PC-3 (cell line): ENCODE measurements around the gene CAMK2A.

Experiments used
- EZH2phosphoT487 ChIP-seq: fragments of 300-600 bp; sonication (generic); IDR thresholded peaks from 2 replicates; pipeline ENCODE4 v1.6.1; 2018; ENCODE audit warnings: mild to moderate bottlenecking, antibody characterized with exemption, low read length, borderline replicate concordance
- TF ChIP-seq, protein P1 (sequence below): fragments of 300-600 bp; sonication (generic); conservative IDR thresholded peaks from 2 replicates; pipeline ENCODE4 v1.5.1; 2017; ENCODE audit warnings: antibody characterized with exemption, low read depth, mild to moderate bottlenecking, low read length

DNA sequence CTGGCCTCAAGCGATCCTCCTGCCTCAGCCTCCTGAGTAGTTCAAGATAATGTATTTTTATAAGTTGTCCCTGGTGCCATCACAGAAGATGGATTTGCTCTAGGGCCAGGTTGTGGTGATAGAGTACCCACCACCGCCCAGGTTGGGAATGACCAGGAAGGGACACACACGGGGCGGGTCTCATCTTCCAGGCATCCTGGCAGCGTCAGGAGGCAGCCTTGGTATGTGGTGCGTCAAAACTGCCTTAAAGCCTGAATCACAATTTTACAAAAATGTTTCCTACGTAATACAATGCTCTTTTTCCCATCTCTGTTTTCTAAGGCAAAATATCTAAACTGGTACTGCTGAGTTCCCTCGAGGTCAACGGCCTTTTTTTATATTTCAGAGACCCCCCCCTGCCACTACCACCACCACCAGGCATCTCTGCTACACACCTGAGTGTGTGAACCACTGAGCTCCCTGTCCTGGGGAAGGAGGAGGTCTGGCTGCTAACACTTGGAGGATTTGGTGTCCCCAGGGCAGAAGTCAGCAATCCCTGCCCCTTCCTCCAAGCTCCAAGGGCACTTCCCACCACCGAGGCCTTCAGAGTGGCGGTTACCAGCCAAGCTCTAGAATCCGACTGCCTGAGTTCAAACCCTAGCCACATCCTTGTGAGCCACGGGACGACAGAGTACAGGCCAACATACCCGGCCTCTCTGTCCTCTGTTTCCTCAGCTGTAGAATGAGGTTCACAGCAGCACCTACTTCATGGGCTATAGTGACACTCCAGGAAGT, 52.4 kb downstream of the CAMK2A start:
- no peak for TF ChIP-seq EZH2phosphoT487
- TF ChIP-seq, protein P1, sequence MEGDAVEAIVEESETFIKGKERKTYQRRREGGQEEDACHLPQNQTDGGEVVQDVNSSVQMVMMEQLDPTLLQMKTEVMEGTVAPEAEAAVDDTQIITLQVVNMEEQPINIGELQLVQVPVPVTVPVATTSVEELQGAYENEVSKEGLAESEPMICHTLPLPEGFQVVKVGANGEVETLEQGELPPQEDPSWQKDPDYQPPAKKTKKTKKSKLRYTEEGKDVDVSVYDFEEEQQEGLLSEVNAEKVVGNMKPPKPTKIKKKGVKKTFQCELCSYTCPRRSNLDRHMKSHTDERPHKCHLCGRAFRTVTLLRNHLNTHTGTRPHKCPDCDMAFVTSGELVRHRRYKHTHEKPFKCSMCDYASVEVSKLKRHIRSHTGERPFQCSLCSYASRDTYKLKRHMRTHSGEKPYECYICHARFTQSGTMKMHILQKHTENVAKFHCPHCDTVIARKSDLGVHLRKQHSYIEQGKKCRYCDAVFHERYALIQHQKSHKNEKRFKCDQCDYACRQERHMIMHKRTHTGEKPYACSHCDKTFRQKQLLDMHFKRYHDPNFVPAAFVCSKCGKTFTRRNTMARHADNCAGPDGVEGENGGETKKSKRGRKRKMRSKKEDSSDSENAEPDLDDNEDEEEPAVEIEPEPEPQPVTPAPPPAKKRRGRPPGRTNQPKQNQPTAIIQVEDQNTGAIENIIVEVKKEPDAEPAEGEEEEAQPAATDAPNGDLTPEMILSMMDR: no peak
